GM13977 (cell line): Measurements from ENCODE around the gene CCDC190.

ENCODE experiments used
- DNase-seq: peaks from one replicate; pipeline ENCODE4 v3.0.0; 2012; ENCODE audit warnings: low spot score
- CTCF ChIP-seq: IDR thresholded peaks from 2 replicates; pipeline ENCODE4 v1.5.1; 2012; ENCODE audit warnings: mild to moderate bottlenecking, control low read depth; ENCODE audit not compliant: insufficient read depth; ENCODE audit errors: extremely low read depth, missing control alignments
- in situ Hi-C: fragments of 300-500 bp; cut with MboI; formaldehyde crosslinking; loops from one replicate; pipeline ENCODE4 v1.12.0; 2022; ENCODE audit warnings: low sequenced_read_pairs, low pct_unique_long_range_greater_than_20kb, mixed read lengths, inconsistent platforms; ENCODE audit not compliant: unreplicated experiment

The CCDC190 gene

GRCh38 chr1:162904579-162904978 is 43.6 kb upstream of the CCDC190 start:
- DNase-seq: no peak
- in situ Hi-C loops: no loop called here

GRCh38 chr1:162904023-162904422 is 43.0 kb upstream of the CCDC190 start:
- no peak for DNase-seq

More at GRCh38 chr1:162904579-162904978, 43.6 kb upstream of the CCDC190 start:
- TF ChIP-seq CTCF: no peak

GRCh38 chr1:162903246-162903645 is 42.3 kb upstream of the CCDC190 start:
- in situ Hi-C loops: no loop called here
- no peak for DNase-seq
- no peak for TF ChIP-seq CTCF

More at GRCh38 chr1:162904023-162904422, 43.0 kb upstream of the CCDC190 start:
- no peak for TF ChIP-seq CTCF
- in situ Hi-C loops: no loop called here

GRCh38 chr1:162902416-162902815 is 41.4 kb upstream of the CCDC190 start:
- no peak for TF ChIP-seq CTCF
- in situ Hi-C loops: no loop called here
- DNase-seq: no peak

GRCh38 chr1:162901243-162901642 is 40.3 kb upstream of the CCDC190 start:
- no peak for DNase-seq
- in situ Hi-C loops: no loop called here
- no peak for TF ChIP-seq CTCF

- no peak for TF ChIP-seq CTCF
- no peak for DNase-seq
- in situ Hi-C loops: loop anchor here (25.0 kb wide), 1 partner anchor 288 kb away; no protein-coding TSS in a partner anchor
These were observed 38.6 kb upstream of the CCDC190 start for GRCh38 chr1:162899422-162900146.
